ENCODE data around the gene CDT1. TPM values are rescaled to one million over a fixed set of nuclear protein-coding genes. Genes with fewer than 3 reads are reported as not detected.

Gene CDT1
- total RNA-seq, 4 donors from 2014 or later: 0.17 to 1.4 (median 0.34) TPM; not detected in 1

GRCh38 chr16:88767546-88768070, 36.0 kb upstream of the CDT1 start:
- no peaks in the 10 kb centered on the region for H3K9me3 ChIP-seq
- WGBS: 57% methylated on average over 4 of the region's 12 CpGs
- H3K4me1 ChIP-seq: peaks cover 67 to 100% (median 99%) of the 10 kb centered on the region in 4 donors
- intact Hi-C loops (cut with DNase I): no loop called here
- no peak for TF ChIP-seq POLR2AphosphoS5 (IDR thresholded peaks at IDR 0.05)
- H3K27ac ChIP-seq (replicated peaks in 1 of 4): peak overlapping the region; percentile 88 to 92 (median 92)
- no peak for DNase-seq (ENCODE audit: extremely low spot score)
- peaks cover 0 to 11% (median 2%) of the 10 kb centered on the region in 4 donors for H3K36me3 ChIP-seq
- peak overlapping the region; percentile 25 to 35 (median 28) for H3K4me3 ChIP-seq
- no peaks in the 10 kb centered on the region for H3K27me3 ChIP-seq

GRCh38 chr16:88768071-88768783, 35.4 kb upstream of the CDT1 start:
- peak overlapping the region; percentile 25 to 35 (median 28) for H3K4me3 ChIP-seq
- peaks cover 0 to 11% (median 2%) of the 10 kb centered on the region in 4 donors for H3K36me3 ChIP-seq
- H3K27me3 ChIP-seq: no peaks in the 10 kb centered on the region
- H3K4me1 ChIP-seq: peaks cover 73 to 100% (median 99%) of the 10 kb centered on the region in 4 donors
- WGBS: 26% methylated on average over 17 of the region's 24 CpGs
- H3K9me3 ChIP-seq: no peaks in the 10 kb centered on the region
- no peak for TF ChIP-seq EP300 (IDR thresholded peaks at IDR 0.05)
- no peak for TF ChIP-seq POLR2A (IDR thresholded peaks at IDR 0.05; ENCODE audit: low read depth)
- TF ChIP-seq CTCF (IDR thresholded peaks at IDR 0.05): peak in 1 of 3 experiments; percentile 13
- peak; percentile 51 to 54 for TF ChIP-seq POLR2AphosphoS5 (IDR thresholded peaks at IDR 0.05)
- DNase-seq (ENCODE audit: extremely low spot score): no peak
- peak overlapping the region; percentile 88 to 92 (median 92) for H3K27ac ChIP-seq (replicated peaks in 1 of 4)
- intact Hi-C loops (cut with DNase I): no loop called here

- Histone ChIP-seq H3K4me3 (peak overlapping the region; percentile 35 to 49 (median 39)), H3K9me3 (no peaks in the 10 kb centered on the region), H3K36me3 (peaks cover 0 to 4% (median 0%) of the 10 kb centered on the region in 4 donors), H3K4me1 (peaks cover 80 to 100% (median 100%) of the 10 kb centered on the region in 4 donors), H3K27ac (replicated peaks in 1 of 4) (peak overlapping the region; percentile 88 to 92 (median 92)), H3K27me3 (no peaks in the 10 kb centered on the region)
- no peak for DNase-seq (ENCODE audit: extremely low spot score)
- no peak for TF ChIP-seq CTCF (IDR thresholded peaks at IDR 0.05)
- TF ChIP-seq POLR2AphosphoS5 (IDR thresholded peaks at IDR 0.05): peak; percentile 45 to 57
- WGBS: 70% methylated on average over 2 of the region's 30 CpGs
- intact Hi-C loops (cut with DNase I): no loop called here
Measured at GRCh38 chr16:88769617-88770460, 33.8 kb upstream of the CDT1 start.

GRCh38 chr16:88770461-88771293, 32.9 kb upstream of the CDT1 start:
- peaks cover 0 to 4% (median 0%) of the 10 kb centered on the region in 4 donors for H3K36me3 ChIP-seq
- peak overlapping the region; percentile 35 to 49 (median 39) for H3K4me3 ChIP-seq
- H3K4me1 ChIP-seq: peaks cover 78 to 100% (median 100%) of the 10 kb centered on the region in 4 donors
- no peaks in the 10 kb centered on the region for H3K27me3 ChIP-seq
- peak overlapping the region; percentile 88 to 92 (median 92) for H3K27ac ChIP-seq (replicated peaks in 1 of 4)
- WGBS: 8% methylated on average over 8 of the region's 41 CpGs
- peak; percentile 73 to 80 for TF ChIP-seq POLR2AphosphoS5 (IDR thresholded peaks at IDR 0.05)
- no peak for TF ChIP-seq CTCF (IDR thresholded peaks at IDR 0.05)
- DNase-seq (ENCODE audit: extremely low spot score): no peak
- no peaks in the 10 kb centered on the region for H3K9me3 ChIP-seq
- intact Hi-C loops (cut with DNase I): no loop called here

All from esophagus muscularis mucosa (tissue), 4 donors.